GM18511 (cell line): ENCODE data around the gene TNFRSF21.

ENCODE experiments used
- ATAC-seq: cut with Tn5 transposase; IDR thresholded peaks from one replicate; pipeline ENCODE4 v1.9.1; 2021; ENCODE audit warnings: mild to moderate bottlenecking, moderate library complexity; ENCODE audit not compliant: unreplicated experiment

Gene TNFRSF21

DNA sequence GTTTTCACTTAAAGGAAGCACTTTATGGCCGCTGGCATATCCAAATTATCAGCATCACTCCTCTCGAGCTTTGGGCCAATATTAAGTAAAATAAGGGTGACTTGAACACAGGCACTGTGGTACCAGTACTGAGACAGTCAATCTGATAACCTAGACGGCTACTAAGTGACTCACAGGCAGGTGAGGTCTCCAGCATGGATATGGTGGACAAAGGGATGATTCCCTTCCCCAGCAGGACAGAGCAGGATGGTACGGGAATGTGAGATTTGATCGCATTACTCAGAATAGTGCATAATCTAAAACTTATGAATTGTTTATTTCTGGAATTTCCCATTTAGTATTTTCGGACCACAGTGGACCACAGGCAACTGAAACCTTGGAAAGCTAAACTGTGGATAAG lies 55.7 kb downstream of the TNFRSF21 start:
- no peak for ATAC-seq

- ATAC-seq, result no peak
Measured at GRCh38 chr6:47253136-47253535, 56.6 kb downstream of the TNFRSF21 start.

GRCh38 chr6:47252633-47253032 lies 57.1 kb downstream of the TNFRSF21 start:
- ATAC-seq, result no peak

GRCh38 chr6:47251396-47251795 lies 58.3 kb downstream of the TNFRSF21 start:
- no peak for ATAC-seq

DNA sequence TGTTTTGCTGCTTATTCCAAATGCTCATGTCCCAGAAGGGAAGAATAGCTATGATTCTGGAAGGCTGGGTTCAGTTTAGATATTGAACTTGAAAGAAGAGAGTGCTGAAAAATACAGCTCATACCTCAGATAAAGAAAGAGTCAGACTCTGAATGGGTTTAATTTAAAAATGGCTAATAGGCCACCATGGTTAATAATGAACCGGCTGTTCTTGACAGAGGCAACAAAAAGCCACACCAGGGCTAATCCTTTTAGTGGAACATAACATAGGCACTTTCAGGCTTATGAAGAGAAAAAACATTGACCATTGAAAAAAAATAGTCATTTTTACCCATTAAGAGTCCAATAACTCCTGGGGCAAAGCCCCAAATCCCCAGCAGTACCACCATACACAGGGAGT lies 59.4 kb downstream of the TNFRSF21 start:
- ATAC-seq, result no peak

DNA sequence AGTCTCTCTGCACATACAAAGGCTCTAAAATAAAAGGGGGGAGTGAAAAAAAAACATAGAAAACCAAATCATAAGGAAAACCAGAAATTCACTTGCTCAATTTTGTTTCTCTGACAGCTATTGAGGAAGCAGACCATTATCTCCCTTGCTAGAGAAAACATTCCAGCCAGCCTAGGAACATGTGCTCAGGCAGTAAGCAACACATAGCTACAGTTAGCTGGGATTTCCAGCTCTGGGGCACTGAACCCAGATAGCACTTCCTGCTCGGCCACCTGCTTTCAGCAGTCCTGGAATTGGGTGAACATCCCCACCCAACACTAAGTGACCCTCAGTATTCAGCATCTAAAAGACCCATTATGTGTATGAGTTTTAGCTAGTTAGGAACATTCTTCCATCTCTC lies 61.3 kb downstream of the TNFRSF21 start:
- no peak for ATAC-seq

- ATAC-seq, result peak; percentile 62
Measured at GRCh38 chr6:47247227-47247797, 62.4 kb downstream of the TNFRSF21 start.

- ATAC-seq, result no peak
Measured at GRCh38 chr6:47246551-47246950, 63.2 kb downstream of the TNFRSF21 start.

DNA sequence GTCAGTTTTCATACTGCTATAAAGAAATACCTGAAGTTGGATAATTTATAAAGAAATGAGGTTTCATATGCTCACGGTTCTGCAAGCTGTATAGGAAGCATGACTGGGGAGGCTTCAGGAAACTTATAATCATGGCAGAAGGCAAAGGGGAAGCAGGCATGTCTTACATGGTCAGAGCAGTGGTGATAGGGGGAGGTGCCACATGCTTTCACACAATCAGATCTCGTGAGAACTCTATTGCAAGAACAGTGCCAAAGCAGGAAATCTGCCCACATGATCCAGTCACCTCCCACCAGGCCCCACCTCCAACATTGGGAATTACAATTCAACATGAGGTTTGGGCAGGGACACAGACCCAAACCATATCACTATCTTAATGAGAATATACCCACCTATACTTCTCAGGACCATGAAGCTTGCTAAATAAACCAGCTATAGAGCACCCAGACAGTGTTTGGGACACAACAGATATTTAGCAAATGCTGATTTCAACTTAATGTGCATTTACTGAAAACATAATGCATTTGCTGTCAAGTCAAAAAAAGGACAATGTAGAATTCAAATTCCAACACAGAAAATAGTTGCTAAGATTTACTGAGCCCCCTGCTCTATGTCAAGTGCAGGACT lies 63.8 kb downstream of the TNFRSF21 start:
- ATAC-seq, result no peak

- ATAC-seq, result peak; percentile 93
Measured at GRCh38 chr6:47242483-47243386, 67.0 kb downstream of the TNFRSF21 start.

DNA sequence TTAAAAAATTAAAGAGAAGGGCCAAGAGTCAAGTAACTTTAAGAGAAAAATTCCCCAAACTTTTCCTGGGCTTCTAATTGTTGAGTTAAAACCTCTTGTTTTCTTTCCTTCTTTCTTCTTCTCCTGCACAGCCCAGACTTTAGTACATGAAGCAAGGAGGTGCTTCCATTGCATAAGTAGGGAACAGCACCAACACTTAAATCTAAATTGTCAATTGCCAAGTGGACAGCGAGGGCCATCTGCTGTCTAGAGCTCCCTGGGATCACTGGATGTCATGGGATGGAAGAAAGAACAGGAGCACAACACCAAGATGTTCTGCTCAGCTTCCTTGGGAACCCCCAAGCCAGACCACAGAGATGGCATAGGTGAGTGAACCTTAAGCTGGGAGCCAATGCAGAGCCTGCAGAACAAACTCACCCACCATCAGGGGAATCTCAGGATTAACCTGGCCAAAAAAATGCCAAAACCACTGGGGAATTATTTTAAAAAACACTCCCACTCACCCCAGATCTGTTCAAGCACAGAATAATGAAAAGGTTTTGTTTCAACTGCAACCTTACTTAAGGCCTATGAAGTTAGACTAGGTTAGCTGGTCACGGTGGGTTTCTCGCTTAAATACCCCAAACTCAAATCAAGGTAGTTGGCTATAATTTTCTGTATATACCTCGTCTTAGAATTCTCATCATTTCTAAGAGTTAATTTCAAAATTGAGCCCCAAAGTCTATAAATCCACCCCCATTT lies 67.8 kb downstream of the TNFRSF21 start:
- peak; percentile 1 for ATAC-seq

DNA sequence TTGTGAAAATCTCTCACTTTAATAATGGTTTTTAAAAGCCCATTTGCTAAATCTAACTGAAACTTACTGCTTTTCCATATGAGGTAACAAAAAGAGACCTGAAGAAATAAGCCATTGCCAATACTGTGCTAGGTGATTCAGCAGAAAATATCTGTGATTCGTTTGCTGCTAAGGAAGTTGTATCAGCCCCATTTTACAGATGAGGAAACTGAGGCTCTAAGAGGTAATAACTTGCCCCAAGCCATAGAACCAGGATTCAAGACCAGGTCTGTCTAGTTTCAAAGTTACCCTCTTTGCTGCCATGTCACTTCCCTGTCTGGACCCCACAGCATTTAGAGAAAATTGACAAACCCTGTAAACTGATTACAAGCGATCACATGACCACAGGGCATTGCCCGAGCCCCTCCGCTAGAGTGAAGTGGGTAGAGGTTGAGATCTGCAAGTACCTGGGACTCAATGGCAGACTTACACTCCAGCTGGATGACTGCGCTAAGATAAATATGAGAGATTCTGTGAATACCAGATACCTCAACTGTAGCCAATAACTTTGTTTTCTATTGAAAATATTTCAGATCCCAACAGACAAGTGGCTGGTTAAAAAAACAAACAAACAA lies 69.3 kb downstream of the TNFRSF21 start:
- no peak for ATAC-seq

GRCh38 chr6:47239546-47239945 lies 70.2 kb downstream of the TNFRSF21 start:
- ATAC-seq, result no peak

DNA sequence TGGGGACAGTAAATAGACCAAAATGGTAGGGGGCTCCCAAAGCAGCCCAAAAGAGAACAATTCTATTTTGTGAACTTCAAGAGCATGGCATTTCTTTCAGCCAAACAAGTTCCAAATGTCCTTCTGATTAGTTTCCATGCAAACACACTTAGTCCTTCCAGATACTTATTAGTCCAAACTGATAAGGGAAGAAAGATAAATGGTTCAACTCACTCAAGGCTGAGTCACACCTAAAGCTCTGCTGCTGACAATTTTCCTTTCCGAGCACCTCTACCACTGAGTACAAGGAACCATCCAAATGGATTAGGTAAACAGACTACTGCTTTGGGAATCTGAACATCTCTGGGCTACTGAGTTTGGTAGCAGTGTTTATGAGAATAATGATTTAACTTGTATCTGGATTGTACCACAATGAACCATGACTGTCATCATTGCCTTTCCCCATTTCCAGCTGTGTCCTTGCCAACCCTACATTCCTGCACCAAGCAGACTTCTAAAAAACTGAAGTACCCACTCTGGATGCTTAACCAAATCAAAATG lies 71.2 kb downstream of the TNFRSF21 start:
- ATAC-seq, result no peak

DNA sequence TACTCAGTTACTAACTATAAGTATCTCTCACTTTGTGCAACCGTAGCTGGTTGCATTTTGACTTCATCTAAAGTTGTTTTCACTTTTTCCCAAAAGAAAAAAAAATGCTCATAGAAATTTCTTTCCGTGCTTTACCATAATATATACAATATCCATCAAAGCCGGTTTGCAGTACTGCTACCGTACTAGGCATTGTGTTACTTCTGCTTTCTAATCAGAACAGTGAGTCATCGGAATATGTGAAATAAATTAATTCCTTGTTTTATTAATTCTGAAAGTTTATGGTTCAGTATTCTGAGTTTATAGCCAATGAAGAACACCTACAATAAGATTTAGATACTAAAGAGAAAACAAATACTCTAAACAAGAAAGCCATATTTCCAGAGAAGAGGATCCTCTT lies 72.5 kb downstream of the TNFRSF21 start:
- no peak for ATAC-seq

DNA sequence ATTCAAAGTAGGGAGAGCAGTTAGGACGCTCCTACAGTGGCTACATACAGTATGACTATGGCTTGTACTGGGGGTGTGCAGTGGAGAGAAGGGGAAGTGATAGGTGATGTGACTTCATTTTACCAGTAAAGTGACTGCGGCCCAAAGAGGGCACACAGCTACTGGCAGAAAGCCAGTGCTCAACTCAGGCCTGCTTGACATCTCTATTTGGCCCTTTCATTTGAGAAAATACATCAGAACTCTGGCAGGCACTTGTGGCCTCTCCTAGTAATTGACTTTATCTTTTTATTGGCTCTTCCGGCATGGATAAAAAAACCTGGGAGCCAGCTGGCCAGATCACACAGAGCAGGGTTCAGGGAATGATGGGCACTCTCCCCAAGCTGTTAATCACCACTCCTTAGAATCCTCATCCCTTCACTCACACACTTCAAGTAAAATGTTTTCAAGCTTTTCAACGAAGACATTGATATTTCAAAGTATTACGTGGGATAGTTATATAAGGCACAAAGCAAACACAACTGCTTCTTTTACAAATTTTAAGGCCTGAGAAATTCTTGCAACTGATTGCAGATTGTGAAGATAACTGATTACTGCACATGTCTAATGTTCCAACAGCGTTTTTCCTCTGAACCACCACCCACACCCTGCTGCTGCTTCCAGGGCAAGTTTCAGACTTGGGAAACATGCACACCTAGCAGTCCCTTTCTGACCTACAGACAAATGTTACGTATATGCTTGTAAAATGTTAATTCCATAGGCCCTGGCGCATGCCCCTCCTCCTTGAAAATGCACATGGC lies 73.5 kb downstream of the TNFRSF21 start:
- ATAC-seq, result peak; percentile 93

DNA sequence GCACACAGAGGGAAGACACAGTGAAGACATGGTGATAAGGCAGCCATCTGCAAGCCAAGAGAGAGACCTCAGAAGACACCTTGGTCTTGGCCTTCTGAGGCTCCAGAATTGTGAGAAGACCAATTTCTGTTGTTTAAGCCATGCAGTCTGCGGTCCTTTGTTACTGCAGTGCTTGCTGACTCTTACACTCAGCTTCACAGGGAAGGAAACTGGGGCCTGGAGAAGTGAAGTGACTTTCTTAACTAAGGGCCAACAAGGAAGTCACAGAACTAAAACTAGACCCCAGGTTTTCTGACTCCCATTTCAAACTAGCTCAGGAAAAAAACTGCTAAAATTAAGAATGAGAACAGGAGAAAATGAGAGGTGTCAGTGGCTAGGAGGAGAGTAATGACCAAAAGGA lies 74.3 kb downstream of the TNFRSF21 start:
- peak; percentile 4 for ATAC-seq

DNA sequence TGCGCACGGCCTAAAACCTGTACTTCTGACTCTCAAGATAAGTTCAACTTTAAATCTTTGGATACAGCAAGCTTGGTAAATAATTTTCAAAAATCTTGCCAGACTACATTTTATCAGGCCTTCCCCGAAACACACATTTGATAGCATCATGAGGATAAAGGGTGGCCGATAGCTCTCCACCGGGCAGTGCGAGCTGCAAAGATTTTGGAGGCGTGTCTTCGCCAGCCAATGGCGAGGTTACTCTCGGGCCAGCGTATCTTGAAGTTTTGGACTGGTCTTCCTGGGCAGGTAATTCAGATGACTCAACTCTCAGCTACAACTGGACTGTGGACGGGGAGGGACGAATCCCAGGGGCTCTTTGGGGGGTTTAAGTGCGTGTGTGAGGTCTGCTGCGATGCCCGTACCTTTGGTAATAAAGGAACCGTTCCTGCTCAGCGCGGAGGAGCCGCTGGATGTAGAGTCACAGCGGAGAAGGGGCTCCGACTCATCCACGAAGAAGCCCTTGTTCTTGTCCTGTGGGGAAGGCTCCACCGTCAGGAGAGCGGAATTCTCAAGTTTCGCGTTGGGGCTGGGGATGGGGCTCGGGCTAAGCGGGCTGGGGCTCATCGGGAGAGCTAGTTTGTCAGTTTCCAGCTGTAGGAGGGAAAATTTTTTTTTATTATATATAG lies 75.3 kb downstream of the TNFRSF21 start:
- ATAC-seq, result no peak

- ATAC-seq, result no peak
Measured at GRCh38 chr6:47231151-47231550, 78.6 kb downstream of the TNFRSF21 start.
